NB4 (cell line): ENCODE measurements around the gene QSOX1.

Source experiments
- MAX ChIP-seq: IDR thresholded peaks from 2 replicates; pipeline ENCODE4 v1.6.1; 2011; ENCODE audit warnings: low read depth, low read length
- MYC ChIP-seq: IDR thresholded peaks from 2 replicates; pipeline ENCODE4 v1.6.1; 2011; ENCODE audit warnings: low read depth, low read length
- POLR2A ChIP-seq: IDR thresholded peaks from 2 replicates; pipeline ENCODE4 v1.6.1; 2011; ENCODE audit warnings: mild to moderate bottlenecking; ENCODE audit not compliant: insufficient read length; ENCODE audit errors: extremely low read depth
- TF ChIP-seq, protein P1 (sequence below): IDR thresholded peaks from one replicate; pipeline ENCODE4 v1.5.1; 2012; ENCODE audit warnings: low read depth, low read length

DNA sequence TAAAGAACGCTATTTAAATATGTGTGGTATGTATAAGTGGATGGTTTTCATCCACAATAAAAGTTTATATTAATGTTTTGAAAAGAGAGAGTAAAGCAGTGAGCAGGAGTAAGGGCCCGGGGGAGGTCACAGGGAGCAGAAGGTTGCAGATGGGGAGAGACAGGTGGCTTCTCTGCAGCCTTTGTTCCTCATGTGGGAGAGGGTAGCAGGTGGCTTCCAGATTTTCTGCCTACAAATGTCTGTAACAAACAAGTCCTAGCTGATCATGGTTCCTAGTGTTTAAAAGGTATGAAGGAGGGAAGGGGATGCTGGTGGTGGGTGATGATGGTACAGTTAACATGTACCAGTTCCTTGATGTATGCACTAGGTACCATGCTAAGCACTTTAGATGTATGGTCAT lies 18.8 kb downstream of the QSOX1 start:
- TF ChIP-seq, protein P1, sequence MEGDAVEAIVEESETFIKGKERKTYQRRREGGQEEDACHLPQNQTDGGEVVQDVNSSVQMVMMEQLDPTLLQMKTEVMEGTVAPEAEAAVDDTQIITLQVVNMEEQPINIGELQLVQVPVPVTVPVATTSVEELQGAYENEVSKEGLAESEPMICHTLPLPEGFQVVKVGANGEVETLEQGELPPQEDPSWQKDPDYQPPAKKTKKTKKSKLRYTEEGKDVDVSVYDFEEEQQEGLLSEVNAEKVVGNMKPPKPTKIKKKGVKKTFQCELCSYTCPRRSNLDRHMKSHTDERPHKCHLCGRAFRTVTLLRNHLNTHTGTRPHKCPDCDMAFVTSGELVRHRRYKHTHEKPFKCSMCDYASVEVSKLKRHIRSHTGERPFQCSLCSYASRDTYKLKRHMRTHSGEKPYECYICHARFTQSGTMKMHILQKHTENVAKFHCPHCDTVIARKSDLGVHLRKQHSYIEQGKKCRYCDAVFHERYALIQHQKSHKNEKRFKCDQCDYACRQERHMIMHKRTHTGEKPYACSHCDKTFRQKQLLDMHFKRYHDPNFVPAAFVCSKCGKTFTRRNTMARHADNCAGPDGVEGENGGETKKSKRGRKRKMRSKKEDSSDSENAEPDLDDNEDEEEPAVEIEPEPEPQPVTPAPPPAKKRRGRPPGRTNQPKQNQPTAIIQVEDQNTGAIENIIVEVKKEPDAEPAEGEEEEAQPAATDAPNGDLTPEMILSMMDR = no peak
- no peak for TF ChIP-seq POLR2A
- no peak for TF ChIP-seq MYC
- no peak for TF ChIP-seq MAX
